IPS DF 4.7 (cell line): ENCODE data around the gene L3MBTL3.

Experiments used
- DNase-seq: peaks from one replicate; pipeline ENCODE4 v3.0.0-alpha.2; 2013; ENCODE audit warnings: low spot score; ENCODE audit errors: extremely low read depth

The L3MBTL3 gene

GRCh38 chr6:130018292-130018743 lies at the start of gene L3MBTL3:
Gene L3MBTL3 (plus strand): TSS chr6:130018581. CDS start chr6:130042700, 24,119 bp downstream.
- no peak for DNase-seq

- DNase-seq = no peak
Measured at GRCh38 chr6:129969064-129969463, 49.3 kb upstream of the L3MBTL3 start.

GRCh38 chr6:129976110-129976509 lies 42.3 kb upstream of the L3MBTL3 start:
- DNase-seq = no peak

- DNase-seq = no peak
Measured at GRCh38 chr6:129978148-129978916, 40.0 kb upstream of the L3MBTL3 start.

GRCh38 chr6:129980821-129981220 lies 37.6 kb upstream of the L3MBTL3 start:
- DNase-seq = no peak

GRCh38 chr6:129981598-129981997 lies 36.8 kb upstream of the L3MBTL3 start:
- no peak for DNase-seq

GRCh38 chr6:129989396-129989795 lies 29.0 kb upstream of the L3MBTL3 start:
- no peak for DNase-seq

- no peak for DNase-seq
Measured at GRCh38 chr6:129992881-129993280, 25.5 kb upstream of the L3MBTL3 start.

- no peak for DNase-seq
Measured at GRCh38 chr6:129994410-129994809, 24.0 kb upstream of the L3MBTL3 start.

GRCh38 chr6:129996387-129996786 lies 22.0 kb upstream of the L3MBTL3 start:
- no peak for DNase-seq

GRCh38 chr6:130000526-130001421 lies 17.6 kb upstream of the L3MBTL3 start:
- DNase-seq = no peak

- no peak for DNase-seq
Measured at GRCh38 chr6:130008236-130008873, 10.0 kb upstream of the L3MBTL3 start.

- DNase-seq = no peak
Measured at GRCh38 chr6:130009146-130009545, 9.2 kb upstream of the L3MBTL3 start.

- no peak for DNase-seq
Measured at GRCh38 chr6:130010387-130010786, 8.0 kb upstream of the L3MBTL3 start.

- no peak for DNase-seq
Measured at GRCh38 chr6:130012728-130013127, 5.7 kb upstream of the L3MBTL3 start.

GRCh38 chr6:130018744-130019325 lies 454 bp downstream of the L3MBTL3 start:
- DNase-seq = no peak

GRCh38 chr6:130019326-130020072 lies 1.1 kb downstream of the L3MBTL3 start:
- no peak for DNase-seq

GRCh38 chr6:130020073-130020906 lies 1.9 kb downstream of the L3MBTL3 start:
- DNase-seq = no peak

GRCh38 chr6:130020907-130021629 lies 2.7 kb downstream of the L3MBTL3 start:
- DNase-seq = no peak
